CD4-positive, alpha-beta T cell treated with Interleukin-17A for 1 hour (primary cell): Measurements from ENCODE around the gene SSU72.
"Not testable (repeated sequence)": the region's sequence is repeated elsewhere in the genome, so short reads cannot be mapped to it uniquely, and the experiment has no call there.

Experiments used
- DNase-seq: peaks from one replicate; pipeline ENCODE4 v3.0.0-alpha.2; 2020

SSU72 gene

DNA sequence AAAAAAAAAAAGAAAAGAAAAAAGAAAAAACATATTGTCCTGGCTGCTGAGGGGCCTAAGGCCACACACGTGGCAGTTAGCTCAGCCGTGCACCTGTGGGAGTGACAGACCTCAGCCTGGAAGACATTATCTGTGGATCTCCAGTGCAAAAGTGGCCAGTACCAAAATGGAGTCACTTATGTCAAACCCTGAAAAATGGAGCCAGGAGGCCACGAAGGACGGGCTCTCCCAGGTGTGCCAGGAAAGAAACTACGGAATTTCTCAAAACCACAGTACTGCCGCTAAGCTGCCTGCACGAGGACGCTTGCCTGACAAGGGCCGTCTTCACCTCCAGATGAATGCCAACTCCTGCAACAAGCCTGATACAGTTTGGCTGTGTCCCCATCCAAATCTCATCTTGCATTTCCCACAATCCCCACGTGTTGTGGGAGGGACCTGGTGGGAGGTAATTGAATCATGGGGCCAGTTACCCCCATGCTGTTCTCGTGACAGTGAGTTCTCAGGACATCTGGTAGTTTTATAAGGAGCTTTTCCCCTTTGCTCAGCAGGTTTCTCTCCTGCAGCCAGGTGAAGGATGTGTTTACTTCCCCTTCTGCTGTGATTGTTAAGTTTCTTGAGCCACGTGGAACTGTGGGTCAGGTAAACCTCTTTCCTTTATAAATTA is 35.3 kb upstream of the SSU72 start:
- DNase-seq: no peak

DNA sequence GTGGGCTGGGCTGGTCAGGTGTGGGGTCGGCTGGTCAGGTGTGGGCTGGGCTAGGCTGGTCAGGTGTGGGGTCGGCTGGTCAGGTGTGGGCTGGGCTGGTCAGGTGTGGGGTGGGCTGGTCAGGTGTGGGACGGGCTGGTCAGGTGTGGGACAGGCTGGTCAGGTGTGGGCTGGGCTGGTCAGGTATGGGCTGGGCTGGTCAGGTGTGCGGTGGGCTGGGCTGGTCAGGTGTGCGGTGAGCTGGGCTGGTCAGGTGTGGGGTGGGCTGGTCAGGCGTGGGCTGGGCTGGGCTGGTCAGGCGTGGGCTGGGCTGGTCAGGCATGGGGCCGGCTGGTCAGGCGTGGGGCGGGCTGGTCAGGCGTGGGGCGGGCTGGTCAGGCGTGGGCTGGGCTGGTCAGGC is 31.6 kb upstream of the SSU72 start:
- no peak for DNase-seq

DNA sequence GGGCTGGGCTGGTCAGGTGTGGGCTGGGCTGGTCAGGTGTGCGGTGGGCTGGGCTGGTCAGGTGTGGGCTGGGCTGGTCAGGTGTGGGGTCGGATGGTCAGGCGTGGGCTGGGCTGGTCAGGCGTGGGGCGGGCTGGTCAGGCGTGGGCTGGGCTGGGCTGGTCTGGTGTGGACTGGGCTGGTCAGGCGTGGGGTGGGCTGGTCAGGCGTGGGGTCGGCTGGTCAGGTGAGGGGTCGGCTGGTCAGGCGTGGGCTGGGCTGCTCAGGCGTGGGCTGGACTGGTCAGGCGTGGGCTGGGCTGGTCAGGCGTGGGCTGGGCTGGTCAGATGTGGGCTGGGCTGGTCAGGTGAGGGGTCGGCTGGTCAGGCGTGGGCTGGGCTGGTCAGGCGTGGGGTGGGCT is 31.1 kb upstream of the SSU72 start:
- DNase-seq: no peak

DNA sequence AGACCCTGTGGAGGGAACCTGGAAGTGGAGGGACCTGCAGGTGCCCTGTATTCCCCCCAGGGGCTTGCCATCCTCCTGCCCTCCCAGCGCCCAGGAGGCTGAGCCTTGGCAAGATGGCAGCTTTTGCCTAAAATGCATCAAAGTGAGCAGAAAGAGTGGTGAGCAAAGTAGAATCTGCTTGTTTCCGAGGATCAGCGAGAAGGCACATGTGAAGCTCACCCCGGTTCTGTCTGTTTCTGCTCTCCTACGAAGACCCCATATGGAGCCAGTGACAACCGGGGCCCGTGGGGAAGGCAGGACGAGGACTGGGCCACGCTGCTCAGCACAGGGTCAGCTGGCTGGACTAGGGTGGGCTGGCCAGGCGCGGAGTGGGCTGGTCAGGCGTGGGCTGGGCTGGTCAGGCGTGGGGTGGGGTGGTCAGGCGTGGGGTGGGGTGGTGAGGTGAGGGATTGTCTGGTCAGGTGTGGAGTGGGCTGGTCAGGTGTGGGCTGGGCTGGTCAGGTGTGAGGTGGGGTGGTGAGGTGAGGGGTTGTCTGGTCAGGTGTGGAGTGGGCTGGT is 30.4 kb upstream of the SSU72 start:
- DNase-seq: no peak

DNA sequence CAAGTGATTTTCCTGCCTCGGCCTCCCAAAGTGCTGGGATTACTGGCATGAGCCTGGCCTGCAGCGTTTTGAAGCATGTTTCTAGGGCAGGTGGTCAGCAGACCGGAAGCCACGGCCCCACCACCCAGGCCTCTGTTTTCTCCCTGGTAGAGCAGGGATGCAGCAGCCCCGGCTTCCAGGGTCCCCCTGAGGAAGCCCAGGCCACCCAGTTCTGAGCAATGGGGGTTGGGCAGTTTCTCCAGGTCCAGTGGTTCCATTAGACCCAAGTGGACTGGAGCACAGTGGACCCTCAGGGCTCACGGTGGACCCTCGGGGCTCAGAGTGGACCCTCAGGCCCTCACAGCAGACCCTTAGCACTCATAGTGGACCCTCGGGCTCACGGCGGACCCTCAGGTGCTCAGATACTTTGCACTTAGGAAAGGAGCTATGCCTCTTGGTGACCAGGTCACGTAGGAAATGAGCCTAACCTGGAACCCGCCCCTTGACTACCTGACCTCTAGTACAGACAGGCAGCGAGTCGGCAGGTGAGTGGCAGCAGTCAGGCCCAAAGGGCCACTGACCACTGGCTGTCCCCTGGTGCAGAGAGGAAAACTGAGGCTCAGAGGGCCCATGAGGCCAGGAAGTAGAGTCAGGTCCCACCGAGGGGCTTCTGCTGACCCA is 29.8 kb upstream of the SSU72 start:
- DNase-seq: no peak

- no peak for DNase-seq
Measured at GRCh38 chr1:1603671-1604373, 29.2 kb upstream of the SSU72 start.

GRCh38 chr1:1602968-1603506 is 28.4 kb upstream of the SSU72 start:
- DNase-seq: no peak

DNA sequence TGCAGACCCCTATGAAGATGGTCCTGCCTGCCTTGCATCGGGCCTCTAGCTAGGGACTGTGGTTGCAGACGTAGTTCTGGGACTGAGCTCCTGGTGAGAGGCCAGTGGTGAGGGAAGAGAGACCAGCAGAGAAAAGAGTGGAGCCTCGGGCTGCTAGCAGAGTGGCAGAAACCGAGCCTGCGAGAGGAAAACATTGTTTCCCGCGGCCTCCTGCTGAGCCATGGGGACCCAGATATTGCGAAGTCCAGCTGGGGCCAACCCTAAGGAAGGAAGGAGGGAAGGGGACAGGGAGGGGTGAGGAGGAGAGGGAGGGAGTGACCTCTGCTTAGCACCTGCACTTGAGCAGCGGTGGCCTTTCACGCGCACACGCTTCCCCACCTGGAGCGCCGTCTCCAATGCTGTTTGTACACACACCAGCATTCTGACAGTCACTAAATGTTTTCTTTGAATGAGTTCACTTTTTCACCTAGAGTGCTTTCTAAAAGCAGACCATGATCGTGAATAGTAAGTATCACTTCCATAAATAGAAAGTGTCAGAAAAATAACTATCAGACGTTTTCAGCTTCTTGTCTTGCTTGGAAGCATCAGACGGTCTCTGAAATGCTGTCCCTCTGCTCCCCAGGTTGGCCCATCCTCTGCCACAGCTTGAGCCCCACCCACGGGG is 27.8 kb upstream of the SSU72 start:
- no peak for DNase-seq

- no peak for DNase-seq
Measured at GRCh38 chr1:1601564-1602303, 27.1 kb upstream of the SSU72 start.

DNA sequence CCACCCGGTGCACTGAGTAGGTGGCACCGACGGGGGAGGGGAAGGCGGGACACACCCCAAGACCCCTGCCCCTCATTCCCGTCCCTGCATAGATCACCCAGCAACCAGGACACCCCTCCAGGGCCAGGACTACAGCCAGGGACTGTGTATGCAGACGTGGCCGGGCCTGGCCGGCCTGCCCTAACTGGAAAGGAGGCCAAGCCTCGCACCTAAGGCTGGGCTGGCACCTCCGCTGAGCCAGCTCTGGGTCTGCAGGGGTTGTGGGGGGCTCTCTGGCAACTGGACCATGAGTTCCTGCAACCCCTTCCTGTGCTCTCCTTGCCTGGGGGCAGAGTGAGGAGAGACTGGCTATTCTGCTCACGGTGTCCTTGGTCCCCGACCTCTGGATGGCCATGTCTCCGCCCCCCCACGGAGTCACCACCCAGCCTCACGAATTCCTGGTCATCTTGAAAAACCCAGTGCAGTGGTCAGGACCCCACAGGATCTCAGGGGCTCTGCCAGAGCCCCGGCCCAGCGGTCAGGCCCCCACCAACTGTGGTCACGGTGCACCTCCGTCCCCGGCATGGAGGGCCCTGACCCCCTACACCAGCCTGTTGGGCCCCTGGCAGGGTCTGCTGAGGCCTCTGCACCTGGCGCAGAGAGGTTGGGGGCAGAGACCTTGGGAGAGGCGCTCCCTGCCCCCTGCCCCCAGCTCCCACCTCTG is 26.3 kb upstream of the SSU72 start:
- DNase-seq: no peak

DNA sequence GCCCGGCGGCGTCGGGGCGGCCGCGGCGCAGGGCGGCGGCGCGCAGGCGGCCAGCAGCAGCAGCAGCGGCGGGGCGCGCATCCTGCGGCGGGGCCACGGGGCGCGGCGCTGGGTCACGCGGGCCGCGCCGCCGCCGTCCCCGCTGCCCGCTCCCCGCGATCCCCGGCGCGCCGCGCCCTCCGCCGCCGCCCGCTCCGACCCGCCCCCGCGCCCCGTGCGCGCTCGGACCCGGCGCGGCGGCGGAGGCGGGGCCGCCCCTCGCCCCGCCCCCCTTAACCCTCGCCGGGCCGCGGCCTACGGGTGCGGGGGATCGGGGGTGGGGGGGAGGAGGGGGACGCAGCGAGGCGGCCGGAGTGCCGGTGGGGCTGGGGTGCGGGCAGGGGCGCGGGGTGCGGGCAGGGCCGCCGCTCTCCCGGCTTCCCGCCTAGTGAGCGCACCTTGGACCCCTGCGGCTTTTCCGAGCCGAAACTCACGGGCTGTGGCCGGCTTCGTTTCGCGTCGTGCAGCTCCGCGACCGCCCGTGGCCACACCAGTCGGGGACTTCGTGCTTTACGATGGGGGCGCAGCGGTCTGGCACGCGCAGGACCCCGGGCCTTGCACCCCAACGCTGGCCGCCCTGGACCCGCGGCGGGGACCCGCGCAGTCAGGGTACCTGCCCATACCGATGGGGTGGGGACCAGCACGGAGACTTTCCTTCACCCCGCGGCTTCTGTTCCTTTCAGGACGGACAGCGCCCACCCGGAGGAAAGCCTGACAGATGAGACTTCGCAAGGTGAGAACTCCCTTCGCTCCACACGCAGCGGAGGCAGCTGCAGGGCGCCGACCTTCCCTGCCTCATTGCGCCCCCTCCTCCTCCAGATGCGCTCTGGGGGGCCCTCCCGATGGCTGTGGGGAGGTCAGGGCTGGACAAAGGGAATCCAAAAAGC is 25.5 kb upstream of the SSU72 start, which contains the start of gene FNDC10:
TSS of gene FNDC10 (minus strand) at position 201 of the 926 bp plus-strand sequence. CDS start at position 81, 120 bp downstream.
- DNase-seq: no peak

GRCh38 chr1:1599030-1599934 is 24.6 kb upstream of the SSU72 start:
- DNase-seq: peak; percentile 30

DNA sequence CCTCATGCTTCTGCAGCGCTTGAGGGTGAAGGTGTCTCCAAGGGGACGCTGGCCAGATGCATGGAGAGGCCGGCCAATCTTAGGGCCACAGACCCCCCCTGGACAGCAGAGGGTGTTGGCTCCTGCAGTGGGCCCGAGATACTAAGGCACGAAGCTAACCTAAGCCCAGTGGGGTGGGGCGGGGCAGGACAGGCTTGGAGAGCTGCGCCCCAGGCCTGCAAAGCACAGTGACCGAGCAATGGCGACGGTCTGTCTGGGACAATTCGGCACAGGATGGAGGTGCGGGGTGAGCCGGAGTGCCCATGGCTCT is 24.0 kb upstream of the SSU72 start:
- DNase-seq: no peak

GRCh38 chr1:1598051-1598719 is 23.5 kb upstream of the SSU72 start:
- DNase-seq: no peak

DNA sequence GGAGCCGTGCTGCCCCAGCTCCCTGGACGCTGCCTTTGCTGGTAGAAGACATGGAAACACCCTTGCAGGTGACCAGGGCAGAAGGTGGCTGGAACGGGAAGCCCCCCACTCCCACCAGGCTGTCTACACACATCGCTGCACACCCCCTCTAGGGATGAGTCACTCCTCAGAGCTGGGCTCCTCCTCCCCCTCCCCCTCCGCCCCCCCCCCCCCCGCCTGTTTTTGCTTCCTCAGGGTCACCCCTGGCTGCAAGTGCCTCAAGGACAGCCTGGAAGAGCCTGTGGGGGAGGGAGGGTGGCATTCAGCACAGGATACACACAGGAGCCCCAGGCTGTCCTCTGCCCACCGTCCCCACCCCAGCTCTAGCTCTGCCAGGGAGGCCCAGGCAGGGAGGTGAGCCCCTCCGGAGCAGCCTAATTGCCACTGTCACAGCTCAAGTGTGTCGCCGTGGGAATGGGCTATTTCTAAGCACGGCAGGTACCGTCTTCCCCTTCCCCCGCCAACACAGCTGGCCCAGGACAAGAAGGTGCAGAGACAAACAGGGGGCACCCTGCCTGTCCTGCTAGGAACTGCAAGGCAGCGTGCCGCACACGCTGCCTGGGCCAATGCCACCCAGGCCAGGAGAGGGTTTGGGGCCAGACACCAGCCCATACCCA is 22.7 kb upstream of the SSU72 start:
- no peak for DNase-seq

- DNase-seq: no peak
Measured at GRCh38 chr1:1596493-1597274, 22.0 kb upstream of the SSU72 start.

- not testable (repeated sequence) for DNase-seq
Measured at GRCh38 chr1:1595341-1595740, 20.7 kb upstream of the SSU72 start.
